ENCODE measurements around the gene MRPL21. TPM values are rescaled to one million over a fixed set of nuclear protein-coding genes. Genes with fewer than 3 reads are reported as not detected.

Gene MRPL21
- total RNA-seq, 1 donor from 2014 or later, result 69.1 TPM

DNA sequence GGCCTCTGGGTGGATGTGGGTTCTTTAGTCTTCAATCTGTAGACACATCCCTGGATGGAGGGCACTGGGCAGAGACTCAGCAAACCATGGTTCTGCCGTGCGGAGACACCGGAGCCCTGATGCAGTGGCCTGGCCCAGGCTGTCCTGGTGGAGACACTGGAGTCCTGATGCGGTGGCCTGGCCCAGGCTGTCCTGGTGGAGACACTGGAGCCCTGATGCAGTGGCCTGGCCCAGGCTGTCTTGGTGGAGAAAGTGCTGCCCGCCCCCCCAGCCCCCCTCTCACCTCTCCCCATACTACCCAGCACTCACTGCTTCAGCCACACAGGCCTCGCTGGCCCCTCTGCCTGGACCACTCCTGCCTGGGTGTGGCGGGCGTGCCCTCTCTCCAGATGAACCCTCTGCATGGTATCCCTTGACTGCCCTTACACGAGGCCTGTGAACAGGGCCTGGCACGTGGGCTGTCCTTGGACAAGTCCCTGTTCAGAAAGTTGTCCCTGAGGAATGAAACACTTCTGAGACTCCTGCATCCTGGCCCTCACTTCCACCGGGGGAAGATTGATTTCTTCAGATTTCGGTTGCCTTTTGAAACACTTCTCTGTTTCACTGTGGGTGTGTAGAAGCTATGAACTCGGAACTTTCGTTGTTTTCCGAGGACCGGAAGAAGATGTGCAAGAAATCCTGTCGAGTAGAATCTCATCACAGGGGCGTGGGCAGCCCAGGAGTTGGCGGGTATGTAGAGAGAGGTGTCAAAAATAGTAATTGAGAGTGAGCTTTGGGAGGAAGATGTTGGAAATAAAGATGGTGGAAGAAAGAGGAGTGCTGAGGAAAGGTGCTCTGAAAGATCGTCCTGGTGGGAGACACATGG lies 26.3 kb upstream of the MRPL21 start:
- Histone ChIP-seq H3K36me3 (ENCODE audit: insufficient read depth, low read length) (peaks cover 15% of the 10 kb centered on the region), H3K4me1 (ENCODE audit: insufficient read depth, low read length) (no peaks in the 10 kb centered on the region), H3K4me3 (ENCODE audit: insufficient read depth, low read depth, low read length) (no peak overlapping the region), H3K4me2 (ENCODE audit: low read length) (no peak overlapping the region), H3K27me3 (ENCODE audit: insufficient read depth, low read length) (no peaks in the 10 kb centered on the region), H3K27ac (ENCODE audit: low read depth, low read length) (no peak overlapping the region), H2AFZ (ENCODE audit: low read depth, low read length) (no peak overlapping the region), H3K9me3 (ENCODE audit: insufficient read depth, low read depth, low read length) (peaks cover 7% of the 10 kb centered on the region), H3K9ac (ENCODE audit: low read length) (no peak overlapping the region), H4K20me1 (ENCODE audit: insufficient read depth, low read length) (peaks cover 10% of the 10 kb centered on the region), H3K79me2 (ENCODE audit: insufficient read depth, low read length) (no peaks in the 10 kb centered on the region)
- H3K36me3 Mint-ChIP-seq (ENCODE audit: low read depth, unreplicated experiment), result peaks cover 46% of the 10 kb centered on the region
- H3K4me1 Mint-ChIP-seq (ENCODE audit: low read depth, unreplicated experiment), result peaks cover 13% of the 10 kb centered on the region
- no peak overlapping the region for H3K4me3 Mint-ChIP-seq (ENCODE audit: unreplicated experiment)
- no peaks in the 10 kb centered on the region for H3K27me3 Mint-ChIP-seq (ENCODE audit: low read depth, unreplicated experiment)
- H3K9me3 Mint-ChIP-seq (ENCODE audit: unreplicated experiment), result peaks cover 16% of the 10 kb centered on the region
- DNase-seq (ENCODE audit: low read depth) (no peak), FAIRE-seq (no peak)
- TF ChIP-seq EZH2 (IDR thresholded peaks at IDR 0.05; ENCODE audit: insufficient read depth, low read length) (no peak), CTCF (IDR thresholded peaks at IDR 0.05; ENCODE audit: insufficient read depth, low read depth, low read length) (no peak)
- no peak overlapping the region for H3K27ac Mint-ChIP-seq (ENCODE audit: unreplicated experiment)

DNA sequence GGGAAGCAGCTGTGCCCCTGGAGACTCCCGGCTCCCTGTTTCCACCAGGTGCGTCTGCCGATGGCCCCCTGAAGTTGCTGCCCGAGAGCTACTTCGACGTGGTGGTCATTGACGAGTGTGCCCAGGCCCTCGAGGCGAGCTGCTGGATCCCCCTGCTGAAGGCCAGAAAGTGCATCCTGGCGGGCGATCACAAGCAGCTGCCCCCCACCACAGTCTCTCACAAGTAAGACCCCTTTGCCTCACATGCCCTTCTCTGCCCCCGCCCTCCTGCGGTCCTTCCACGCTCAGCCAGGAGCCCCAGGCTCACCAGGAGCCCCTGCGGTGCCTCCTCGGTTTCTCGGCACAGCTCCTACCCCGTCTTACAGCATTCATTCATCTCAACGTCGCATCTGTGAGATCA lies 25.5 kb upstream of the MRPL21 start:
- Mint-ChIP-seq H3K4me1 (ENCODE audit: low read depth, unreplicated experiment) (peaks cover 13% of the 10 kb centered on the region), H3K36me3 (ENCODE audit: low read depth, unreplicated experiment) (peaks cover 54% of the 10 kb centered on the region), H3K4me3 (ENCODE audit: unreplicated experiment) (no peak overlapping the region), H3K9me3 (ENCODE audit: unreplicated experiment) (peaks cover 18% of the 10 kb centered on the region), H3K27me3 (ENCODE audit: low read depth, unreplicated experiment) (no peaks in the 10 kb centered on the region), H3K27ac (ENCODE audit: unreplicated experiment) (no peak overlapping the region)
- Histone ChIP-seq H3K79me2 (ENCODE audit: insufficient read depth, low read length) (peaks cover 3% of the 10 kb centered on the region), H3K4me1 (ENCODE audit: insufficient read depth, low read length) (no peaks in the 10 kb centered on the region), H3K4me2 (ENCODE audit: low read length) (no peak overlapping the region), H3K4me3 (ENCODE audit: insufficient read depth, low read depth, low read length) (no peak overlapping the region), H3K9me3 (ENCODE audit: insufficient read depth, low read depth, low read length) (peaks cover 7% of the 10 kb centered on the region), H4K20me1 (ENCODE audit: insufficient read depth, low read length) (peaks cover 10% of the 10 kb centered on the region), H3K27me3 (ENCODE audit: insufficient read depth, low read length) (no peaks in the 10 kb centered on the region), H3K9ac (ENCODE audit: low read length) (no peak overlapping the region), H2AFZ (ENCODE audit: low read depth, low read length) (no peak overlapping the region), H3K27ac (ENCODE audit: low read depth, low read length) (no peak overlapping the region), H3K36me3 (ENCODE audit: insufficient read depth, low read length) (peaks cover 18% of the 10 kb centered on the region)
- DNase-seq (ENCODE audit: low read depth), result no peak
- TF ChIP-seq EZH2 (IDR thresholded peaks at IDR 0.05; ENCODE audit: insufficient read depth, low read length) (no peak), CTCF (IDR thresholded peaks at IDR 0.05; ENCODE audit: insufficient read depth, low read depth, low read length) (no peak)
- FAIRE-seq, result no peak

All from astrocyte (in vitro differentiated cells and primary cell).